HG03432 (cell line): ENCODE results near the gene KIAA2012.

Experiments used
- ATAC-seq: cut with Tn5 transposase; IDR thresholded peaks from one replicate; pipeline ENCODE4 v1.9.1; 2021; ENCODE audit warnings: mild to moderate bottlenecking, moderate library complexity; ENCODE audit not compliant: unreplicated experiment

Gene KIAA2012

GRCh38 chr2:202072737-202073401 lies at the start of gene KIAA2012:
KIAA2012 (plus strand) TSS chr2:202073255; CDS start chr2:202073628, 373 bp downstream.
- ATAC-seq: no peak

GRCh38 chr2:202023904-202024266 lies 49.2 kb upstream of the KIAA2012 start:
- ATAC-seq: no peak

GRCh38 chr2:202024871-202025270 lies 48.2 kb upstream of the KIAA2012 start:
- ATAC-seq: no peak

GRCh38 chr2:202025816-202026215 lies 47.2 kb upstream of the KIAA2012 start:
- ATAC-seq: no peak

GRCh38 chr2:202026507-202026906 lies 46.5 kb upstream of the KIAA2012 start:
- no peak for ATAC-seq

- no peak for ATAC-seq
These were observed 42.4 kb upstream of the KIAA2012 start for GRCh38 chr2:202030691-202031090.

- no peak for ATAC-seq
These were observed 41.7 kb upstream of the KIAA2012 start for GRCh38 chr2:202031246-202031951.

- peak; percentile 11 for ATAC-seq
These were observed 40.2 kb upstream of the KIAA2012 start for GRCh38 chr2:202032846-202033316.

GRCh38 chr2:202033317-202034248 lies 39.5 kb upstream of the KIAA2012 start, which contains the start of gene FZD7:
FZD7 (plus strand) TSS chr2:202033855; CDS start chr2:202034648, 793 bp downstream.
- peak; percentile 83 for ATAC-seq

GRCh38 chr2:202034249-202035088 lies 38.6 kb upstream of the KIAA2012 start:
- ATAC-seq: peak; percentile 17

- ATAC-seq: no peak
These were observed 37.7 kb upstream of the KIAA2012 start for GRCh38 chr2:202035089-202035940.

- ATAC-seq: no peak
These were observed 37.1 kb upstream of the KIAA2012 start for GRCh38 chr2:202035941-202036372.

- no peak for ATAC-seq
These were observed 36.4 kb upstream of the KIAA2012 start for GRCh38 chr2:202036601-202037037.

GRCh38 chr2:202037086-202037485 lies 36.0 kb upstream of the KIAA2012 start:
- no peak for ATAC-seq

GRCh38 chr2:202038471-202039277 lies 34.4 kb upstream of the KIAA2012 start:
- ATAC-seq: no peak

- ATAC-seq: no peak
These were observed 33.6 kb upstream of the KIAA2012 start for GRCh38 chr2:202039278-202040078.

GRCh38 chr2:202040079-202040844 lies 32.8 kb upstream of the KIAA2012 start:
- no peak for ATAC-seq
